SK-N-SH (cell line): Measurements from ENCODE around the gene AHCYL1. TPM values are rescaled to one million over a fixed set of nuclear protein-coding genes. Genes with fewer than 3 reads are reported as not detected.

Source experiments
- CTCF ChIA-PET: fragments of 300-600, 350-600 bp; formaldehyde crosslinking; extraction: SDS; loops from one replicate; lab custom pipeline; 2021; lab: Yijun Ruan, JAX
- POLR2A ChIA-PET: fragments of 350-600 bp; sonication (Branson Sonifier 250); formaldehyde crosslinking; extraction: SDS; loops from one replicate; lab custom pipeline; 2020; ENCODE audit warnings: antibody characterized with exemption, inconsistent platforms; lab: Yijun Ruan, JAX
- DNase-seq: peaks from one replicate; pipeline ENCODE4 v3.0.0; 2012
- H2AFZ ChIP-seq: fragments of 200-600 bp; sonication (generic); 2 replicates; pipeline ENCODE4 v1.8.1; 2016; ENCODE audit warnings: antibody characterized with exemption, mild to moderate bottlenecking, low read depth
- H3F3A ChIP-seq: fragments of 200-600 bp; sonication (generic); replicated peaks from 2 replicates; pipeline ENCODE3; 2016; ENCODE audit warnings: antibody characterized with exemption, mild to moderate bottlenecking; ENCODE audit not compliant: insufficient read depth
- H3K27ac ChIP-seq, 2 experiments: fragments of 200-500 bp in 1 of 2; fragments of 200-600 bp in 1 of 2; sonication (Bioruptor generic) in 1 of 2; sonication (generic), shearing (Covaris generic) in 1 of 2; 2 replicates each; pipeline versions ENCODE4 v1.5.1 to v1.6.1; 2014 to 2016; ENCODE audit warnings: low read depth in 2 of 2, inconsistent platforms in 1 of 2, low read length in 1 of 2, mild to moderate bottlenecking in 1 of 2, mixed read lengths in 1 of 2
- H3K27me3 ChIP-seq: fragments of 200-600 bp; sonication (generic), shearing (Covaris generic); 2 replicates; pipeline ENCODE4 v1.6.1; 2016; ENCODE audit warnings: mixed run types; ENCODE audit not compliant: insufficient read depth
- H3K36me3 ChIP-seq, 2 experiments: fragments of 200-500 bp in 1 of 2; fragments of 200-600 bp in 1 of 2; sonication (Bioruptor generic) in 1 of 2; sonication (generic) in 1 of 2; replicated peaks in 1 of 2; 2 replicates each; pipeline versions ENCODE3 to v1.5.1; 2014 to 2016; ENCODE audit warnings: low read length in 1 of 2, mild to moderate bottlenecking in 1 of 2; ENCODE audit not compliant: insufficient read depth in 2 of 2, control insufficient read depth in 1 of 2
- H3K4me1 ChIP-seq, 2 experiments: fragments of 200-500 bp in 1 of 2; fragments of 200-600 bp in 1 of 2; sonication (Bioruptor generic) in 1 of 2; sonication (generic), shearing (Covaris generic) in 1 of 2; 2 replicates each; pipeline versions ENCODE4 v1.5.1 to v1.6.1; 2014 to 2016; ENCODE audit warnings: low read depth in 1 of 2, low read length in 1 of 2, mixed run types in 1 of 2; ENCODE audit not compliant: insufficient read depth in 2 of 2, control insufficient read depth in 1 of 2
- H3K4me2 ChIP-seq: fragments of 200-600 bp; sonication (generic), shearing (Covaris generic); 2 replicates; pipeline ENCODE4 v1.6.1; 2017; ENCODE audit warnings: mixed run types
- H3K4me3 ChIP-seq, 2 experiments: fragments of 200-500 bp in 1 of 2; fragments of 200-600 bp in 1 of 2; sonication (Bioruptor generic) in 1 of 2; sonication (generic), shearing (Covaris generic) in 1 of 2; 2 replicates each; pipeline versions ENCODE4 v1.5.1 to v1.8.1; 2014 to 2016; ENCODE audit warnings: low read depth in 2 of 2, inconsistent platforms in 1 of 2, low read length in 1 of 2, mild to moderate bottlenecking in 1 of 2, mixed read lengths in 1 of 2, moderate library complexity in 1 of 2
- H3K79me2 ChIP-seq: fragments of 200-600 bp; sonication (generic); 2 replicates; pipeline ENCODE4 v1.8.1; 2017; ENCODE audit warnings: mild to moderate bottlenecking; ENCODE audit not compliant: insufficient read depth
- H3K9ac ChIP-seq: fragments of 200-600 bp; sonication (generic); 2 replicates; pipeline ENCODE4 v1.6.1; 2017; ENCODE audit warnings: mixed run types
- H3K9me2 ChIP-seq: fragments of 200-600 bp; sonication (generic); 2 replicates; pipeline ENCODE4 v1.6.1; 2017; ENCODE audit warnings: mixed run types
- H3K9me3 ChIP-seq: fragments of 200-600 bp; sonication (generic); 2 replicates; pipeline ENCODE4 v1.6.1; 2017; ENCODE audit warnings: mixed run types, mild to moderate bottlenecking, moderate library complexity
- H4K20me1 ChIP-seq: fragments of 200-600 bp; sonication (generic); 2 replicates; pipeline ENCODE4 v1.6.1; 2017; ENCODE audit warnings: mild to moderate bottlenecking, mixed run types; ENCODE audit not compliant: insufficient read depth
- EP300 ChIP-seq, 2 experiments: IDR thresholded peaks; 2 replicates each; pipeline versions ENCODE4 v1.4.0 to v1.6.1; 2012; ENCODE audit warnings: borderline replicate concordance in 1 of 2, low read depth in 1 of 2, low read length in 1 of 2
- FOSL2 ChIP-seq: IDR thresholded peaks from 2 replicates; pipeline ENCODE4 v1.4.0; 2012; ENCODE audit warnings: low read depth, mild to moderate bottlenecking, moderate library complexity, borderline replicate concordance
- FOXJ3 ChIP-seq: sonication (generic); formaldehyde crosslinking; IDR thresholded peaks from 2 replicates; pipeline ENCODE4 v1.5.1; 2020; ENCODE audit warnings: mild to moderate bottlenecking, missing genetic modification reagents
- FOXM1 ChIP-seq: IDR thresholded peaks from 2 replicates; pipeline ENCODE4 v1.4.0; 2012; ENCODE audit warnings: low read depth, mild to moderate bottlenecking
- MXI1 ChIP-seq: IDR thresholded peaks from 2 replicates; pipeline ENCODE4 v1.6.1; 2012; ENCODE audit warnings: mild to moderate bottlenecking, low read depth, low read length, improper control_type of control experiment
- POLR2AphosphoS5 ChIP-seq: IDR thresholded peaks from 2 replicates; pipeline ENCODE4 v1.6.1; 2012; ENCODE audit warnings: low read depth, low read length
- RFX5 ChIP-seq: IDR thresholded peaks from 2 replicates; pipeline ENCODE4 v1.6.1; 2012; ENCODE audit warnings: mild to moderate bottlenecking, improper control_type of control experiment, low read length
- TEAD4 ChIP-seq: IDR thresholded peaks from 2 replicates; pipeline ENCODE4 v1.4.0; 2012; ENCODE audit warnings: mild to moderate bottlenecking, borderline replicate concordance; ENCODE audit not compliant: insufficient read depth
- ZBTB33 ChIP-seq: IDR thresholded peaks from 2 replicates; pipeline ENCODE4 v1.4.0; 2012; ENCODE audit warnings: low read depth, borderline replicate concordance
- WGBS: methylation state at CpG from one replicate; pipeline ENCODE4 v1.1.6; 2017; ENCODE audit warnings: low lambda C conversion rate; 5-methylcytosine and 5-hydroxymethylcytosine counted together
- polyA plus RNA-seq, 3 experiments: library from polyadenylated mRNA; depleted of rRNA; stranded (reverse); fragments of >200 nt; gene quantifications; 2 replicates each; pipeline ENCODE4 v1.2.3, GENCODE V29; 2012

AHCYL1 gene
- polyA plus RNA-seq, 1 of the 3 experiments (the other 2 are of a cell fraction), result 39.7 TPM

- TF ChIP-seq FOSL2 (no peak), ZBTB33 (peak; percentile 100), EP300 (IDR thresholded peaks at IDR 0.05; ENCODE audit: borderline replicate concordance in 1 of 2, low read depth in 1 of 2, low read length in 1 of 2) (no peak; a peak in 1 of 4 replicates), POLR2AphosphoS5 (peak; percentile 94)
Observed at GRCh38 chr1:110034451-110035235, 50.1 kb downstream of the AHCYL1 start, which contains the start of gene STRIP1 (continued).

- Histone ChIP-seq H3K27me3 (no peaks in the 10 kb centered on the region), H3K4me1 (peaks cover 4 to 9% of the 10 kb centered on the region in 2 experiments; a peak in 3 of 4 replicates), H3K27ac (peak overlapping the region; percentile 82 to 89; a peak in 3 of 4 replicates), H3K9me2 (no peaks in the 10 kb centered on the region), H3K79me2 (peaks cover 33% of the 10 kb centered on the region), H3F3A (no peaks in the 10 kb centered on the region), H3K9me3 (no peaks in the 10 kb centered on the region), H4K20me1 (peaks cover 15% of the 10 kb centered on the region; the same call in 1 of the 2 replicates), H3K36me3 (peaks cover 25% of the 10 kb centered on the region in 2 experiments), H2AFZ (peak overlapping the region; percentile 98), H3K4me2 (peak overlapping the region; percentile 96), H3K4me3 (peak overlapping the region; percentile 62 to 99), H3K9ac (peak overlapping the region; percentile 99)
- TF ChIP-seq FOXM1, result no peak
- TF ChIP-seq MXI1, result 0 out of 2 replicates have a peak, but pooled peaks have one; percentile 35
- DNase-seq, result no peak
- POLR2A ChIA-PET, result interaction anchor here (0.6 to 1.9 kb wide), 12 partner anchors 10 to 487 kb away, joined by 3 to 16 read pairs (median 4); partner anchors contain the start of genes AHCYL1, GNAI3 and RBM15
- CTCF ChIA-PET, result interaction anchor here (0.9 to 42.0 kb wide), 14 partner anchors 11 to 502 kb away, joined by 3 to 1768 read pairs (median 4); partner anchors contain the start of genes AHCYL1 and UBL4B
- 30% methylated on average over 7 of the region's 16 CpGs for WGBS
Observed at GRCh38 chr1:110035236-110035752, 50.7 kb downstream of the AHCYL1 start.

- Histone ChIP-seq H4K20me1 (peaks cover 15% of the 10 kb centered on the region; the same call in 1 of the 2 replicates), H3K9me2 (no peaks in the 10 kb centered on the region), H3K27ac (no peak overlapping the region), H3K9me3 (no peaks in the 10 kb centered on the region), H3K9ac (no peak overlapping the region), H3K79me2 (peaks cover 33% of the 10 kb centered on the region), H3K4me2 (no peak overlapping the region), H3K36me3 (peaks cover 42 to 55% of the 10 kb centered on the region in 2 experiments), H3K4me1 (peaks cover 4 to 9% of the 10 kb centered on the region in 2 experiments; a peak in 2 of 4 replicates), H3K27me3 (no peaks in the 10 kb centered on the region), H2AFZ (no peak overlapping the region), H3F3A (no peaks in the 10 kb centered on the region), H3K4me3 (no peak overlapping the region)
- CTCF ChIA-PET, result interaction anchor here (0.9 to 42.0 kb wide), 5 partner anchors 9 to 94 kb away, joined by 3 to 1768 read pairs (median 4); partner anchors contain the start of gene UBL4B
- no peak for DNase-seq
- POLR2A ChIA-PET, result interaction anchor here (0.7 to 0.9 kb wide), 2 partner anchors 53 to 288 kb away, joined by 3 to 6 read pairs; no protein-coding TSS in a partner anchor
- TF ChIP-seq FOXJ3 (CRISPR knock-in tag) (no peak), TEAD4 (no peak), RFX5 (no peak)
- WGBS, result 100% methylated on average over 4 of the region's 5 CpGs
Observed at GRCh38 chr1:110038271-110038670, 53.7 kb downstream of the AHCYL1 start.
